Osteoblast (primary cell): ENCODE data around the gene TNFSF18. TPM values are rescaled to one million over a fixed set of nuclear protein-coding genes. Genes with fewer than 3 reads are reported as not detected.
A peak's percentile ranks its signal among the peaks of the same experiment; 100 is the strongest.

Experiments used
- DNase-seq: peaks from one replicate; pipeline ENCODE4 v3.0.0; 2011; ENCODE audit warnings: low spot score, mixed read lengths; ENCODE audit not compliant: insufficient read length; ENCODE audit errors: missing footprints
- H2AFZ ChIP-seq: 2 replicates; pipeline ENCODE4 v1.6.0; 2011; ENCODE audit warnings: mild to moderate bottlenecking, low read length
- H3K27ac ChIP-seq: 2 replicates; pipeline ENCODE4 v1.5.1; 2011; ENCODE audit warnings: mild to moderate bottlenecking, low read depth, low read length, moderate library complexity
- H3K27me3 ChIP-seq: 2 replicates; pipeline ENCODE4 v1.6.0; 2012; ENCODE audit warnings: mild to moderate bottlenecking, control low read depth, inconsistent platforms, low read length, moderate library complexity; ENCODE audit not compliant: insufficient read depth
- H3K36me3 ChIP-seq: 2 replicates; pipeline ENCODE4 v1.5.1; 2011; ENCODE audit warnings: mild to moderate bottlenecking, low read length, control low read depth, moderate library complexity; ENCODE audit not compliant: insufficient read depth
- H3K4me1 ChIP-seq: 2 replicates; pipeline ENCODE4 v1.5.1; 2011; ENCODE audit warnings: mild to moderate bottlenecking, low read length, control low read depth, moderate library complexity; ENCODE audit not compliant: insufficient read depth
- H3K4me2 ChIP-seq: 2 replicates; pipeline ENCODE4 v1.6.0; 2011; ENCODE audit warnings: mild to moderate bottlenecking, low read length; ENCODE audit not compliant: insufficient read depth
- H3K4me3 ChIP-seq: fragments of 200-600 bp; sonication (generic); 3 replicates; pipeline ENCODE4 v1.5.1; 2012; ENCODE audit warnings: mild to moderate bottlenecking, low read length, inconsistent platforms; ENCODE audit not compliant: insufficient read depth
- H3K79me2 ChIP-seq: 2 replicates; pipeline ENCODE4 v1.6.0; 2012; ENCODE audit warnings: mild to moderate bottlenecking, low read length, control low read depth, inconsistent platforms; ENCODE audit not compliant: insufficient read depth
- H3K9me3 ChIP-seq: 2 replicates; pipeline ENCODE4 v1.5.1; 2011; ENCODE audit warnings: low read depth, low read length, control low read depth
- H4K20me1 ChIP-seq: 2 replicates; pipeline ENCODE4 v1.6.0; 2012; ENCODE audit warnings: mild to moderate bottlenecking, low read length, control low read depth; ENCODE audit not compliant: insufficient read depth
- total RNA-seq: library from RNA; depleted of rRNA; stranded (reverse); fragments of >200 nt; gene quantifications from 2 replicates; pipeline ENCODE4 v1.2.3, GENCODE V29; 2012
- TF ChIP-seq, protein P1 (sequence below): IDR thresholded peaks from 2 replicates; pipeline ENCODE4 v1.5.1; 2011; ENCODE audit warnings: mild to moderate bottlenecking, low read depth, low read length, moderate library complexity; ENCODE audit errors: extremely low read depth

The TNFSF18 gene
- total RNA-seq, 1 donor = 0.36 TPM

DNA sequence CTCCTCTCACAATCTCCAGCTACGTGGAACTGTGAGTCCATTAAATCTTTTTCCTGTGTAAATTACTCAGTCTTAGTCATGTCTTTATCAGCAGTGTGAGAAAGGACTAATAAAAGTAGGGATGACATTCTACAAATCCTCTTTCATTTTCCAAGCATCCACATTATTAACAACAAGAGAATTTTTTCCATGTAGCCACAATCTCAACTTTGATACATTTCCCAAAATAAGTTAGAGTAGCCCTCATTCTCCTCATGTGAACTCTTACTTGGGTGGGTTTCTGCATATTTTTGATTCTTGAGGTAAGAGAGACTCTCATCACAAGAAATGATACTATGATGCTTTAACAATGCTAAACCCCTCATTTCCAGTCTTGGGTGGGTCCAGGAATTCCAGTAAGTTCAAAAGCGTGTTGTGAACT lies 52.8 kb downstream of the TNFSF18 start:
- no peak for DNase-seq
- Histone ChIP-seq H3K27ac (peak overlapping the region; percentile 35), H3K4me3 (no peak overlapping the region), H3K4me2 (no peak overlapping the region), H3K9me3 (no peaks in the 10 kb centered on the region), H3K27me3 (no peaks in the 10 kb centered on the region), H3K4me1 (peaks cover 12% of the 10 kb centered on the region), H3K36me3 (no peaks in the 10 kb centered on the region), H4K20me1 (no peaks in the 10 kb centered on the region), H2AFZ (no peak overlapping the region), H3K79me2 (no peaks in the 10 kb centered on the region)
- TF ChIP-seq, protein P1, sequence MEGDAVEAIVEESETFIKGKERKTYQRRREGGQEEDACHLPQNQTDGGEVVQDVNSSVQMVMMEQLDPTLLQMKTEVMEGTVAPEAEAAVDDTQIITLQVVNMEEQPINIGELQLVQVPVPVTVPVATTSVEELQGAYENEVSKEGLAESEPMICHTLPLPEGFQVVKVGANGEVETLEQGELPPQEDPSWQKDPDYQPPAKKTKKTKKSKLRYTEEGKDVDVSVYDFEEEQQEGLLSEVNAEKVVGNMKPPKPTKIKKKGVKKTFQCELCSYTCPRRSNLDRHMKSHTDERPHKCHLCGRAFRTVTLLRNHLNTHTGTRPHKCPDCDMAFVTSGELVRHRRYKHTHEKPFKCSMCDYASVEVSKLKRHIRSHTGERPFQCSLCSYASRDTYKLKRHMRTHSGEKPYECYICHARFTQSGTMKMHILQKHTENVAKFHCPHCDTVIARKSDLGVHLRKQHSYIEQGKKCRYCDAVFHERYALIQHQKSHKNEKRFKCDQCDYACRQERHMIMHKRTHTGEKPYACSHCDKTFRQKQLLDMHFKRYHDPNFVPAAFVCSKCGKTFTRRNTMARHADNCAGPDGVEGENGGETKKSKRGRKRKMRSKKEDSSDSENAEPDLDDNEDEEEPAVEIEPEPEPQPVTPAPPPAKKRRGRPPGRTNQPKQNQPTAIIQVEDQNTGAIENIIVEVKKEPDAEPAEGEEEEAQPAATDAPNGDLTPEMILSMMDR = no peak

DNA sequence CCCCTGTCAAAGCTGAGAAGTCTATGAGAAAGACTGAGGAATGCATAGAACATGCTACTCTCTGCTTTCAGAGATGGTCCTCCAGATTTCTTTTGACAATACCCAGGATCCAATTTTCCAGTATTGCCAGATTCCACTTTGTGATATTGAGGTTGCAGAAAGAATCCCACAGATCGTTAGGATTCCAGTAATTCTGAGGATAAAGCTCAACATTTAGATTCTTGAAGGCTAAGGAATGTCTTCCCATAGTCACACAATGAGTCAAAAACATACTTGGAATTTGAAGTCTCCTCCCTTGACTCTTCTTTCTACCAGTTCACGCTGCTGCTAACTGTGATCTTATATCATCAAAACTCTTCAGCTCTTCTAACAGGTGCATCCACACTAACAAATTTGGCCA lies 57.1 kb downstream of the TNFSF18 start:
- Histone ChIP-seq H2AFZ (no peak overlapping the region), H3K4me1 (peaks cover 23% of the 10 kb centered on the region), H3K79me2 (no peaks in the 10 kb centered on the region), H3K36me3 (no peaks in the 10 kb centered on the region), H3K4me2 (no peak overlapping the region), H3K9me3 (no peaks in the 10 kb centered on the region), H3K27ac (no peak overlapping the region), H3K4me3 (no peak overlapping the region), H3K27me3 (no peaks in the 10 kb centered on the region), H4K20me1 (no peaks in the 10 kb centered on the region)
- TF ChIP-seq, protein P1 = no peak
- DNase-seq = no peak

DNA sequence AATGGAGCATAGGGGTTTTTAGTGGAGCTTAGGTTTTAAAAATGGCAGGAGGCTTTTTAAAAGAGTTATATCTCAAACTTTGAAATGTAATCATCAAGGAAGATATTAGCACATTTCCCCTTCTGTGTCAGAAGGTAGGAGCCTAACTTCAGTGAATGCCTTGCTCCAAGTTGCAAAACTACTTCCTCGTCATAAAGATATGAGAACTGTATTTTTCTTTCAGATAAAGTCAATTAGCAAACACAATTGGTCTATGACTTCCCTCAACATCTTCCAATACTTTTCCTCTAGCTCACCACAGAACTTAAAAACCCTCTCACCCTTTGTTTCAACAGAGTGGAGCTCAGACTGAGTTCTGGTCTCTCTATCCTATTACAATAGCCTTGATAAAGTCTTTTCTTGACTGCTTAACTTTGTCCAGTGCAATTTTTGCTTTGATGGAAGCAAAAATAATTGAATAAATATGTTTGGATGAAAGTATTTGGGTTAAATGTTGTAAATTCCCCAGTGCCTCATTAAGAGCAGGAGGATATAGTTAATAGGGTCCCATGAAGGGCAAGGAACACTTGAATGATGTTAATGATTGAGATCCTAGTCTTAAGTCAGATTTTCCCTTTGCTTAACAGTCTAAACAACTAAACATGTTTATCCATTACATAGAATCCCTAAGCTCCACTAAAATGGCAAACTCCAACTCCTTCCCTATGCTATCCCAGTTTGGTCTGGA lies 58.9 kb downstream of the TNFSF18 start:
- TF ChIP-seq, protein P1 = no peak
- Histone ChIP-seq H3K27ac (peak overlapping the region; percentile 73), H3K4me1 (peaks cover 23% of the 10 kb centered on the region)

DNA sequence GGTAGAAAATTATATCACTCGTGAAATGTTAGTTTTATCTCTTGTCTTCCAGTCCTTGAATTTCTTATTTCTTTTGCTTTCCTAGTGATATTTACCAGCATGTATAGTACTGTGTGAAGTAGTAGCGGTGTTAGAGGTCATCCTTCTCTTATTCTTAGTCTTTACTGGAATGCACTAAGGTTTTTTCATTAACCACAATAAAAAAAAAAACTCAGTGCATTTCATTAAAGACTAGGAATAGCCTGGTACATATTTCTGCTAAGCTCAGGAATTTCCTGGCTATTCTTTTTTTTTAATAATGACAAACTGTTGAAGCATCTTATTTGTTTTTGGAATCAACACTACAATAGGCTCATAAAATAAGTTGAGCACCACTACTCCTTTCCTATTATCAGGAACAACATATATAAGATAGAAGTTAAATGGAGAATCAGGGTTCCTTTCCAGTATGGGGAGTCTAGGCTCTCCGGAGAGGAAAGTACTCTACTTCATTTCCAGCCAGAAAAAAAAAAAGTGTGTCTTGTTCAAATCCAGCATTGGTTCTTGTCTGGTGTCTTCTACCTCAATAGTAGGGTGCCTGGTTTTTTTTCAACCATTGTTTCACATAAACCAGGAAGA lies 60.0 kb downstream of the TNFSF18 start:
- H4K20me1 ChIP-seq = no peaks in the 10 kb centered on the region
- H3K4me2 ChIP-seq = no peak overlapping the region
- H3K4me1 ChIP-seq = peaks cover 23% of the 10 kb centered on the region
- peak; percentile 75 for DNase-seq
- H2AFZ ChIP-seq = peak overlapping the region; percentile 50
- no peak overlapping the region for H3K4me3 ChIP-seq
- H3K79me2 ChIP-seq = no peaks in the 10 kb centered on the region
- H3K27me3 ChIP-seq = no peaks in the 10 kb centered on the region
- TF ChIP-seq, protein P1 = no peak
- no peaks in the 10 kb centered on the region for H3K9me3 ChIP-seq
- H3K27ac ChIP-seq = peak overlapping the region; percentile 73
- no peaks in the 10 kb centered on the region for H3K36me3 ChIP-seq

More for the DNA sequence above, 58.9 kb downstream of the TNFSF18 start:
- no peak overlapping the region for H3K4me3 ChIP-seq
- H3K27me3 ChIP-seq = no peaks in the 10 kb centered on the region
- no peak for DNase-seq
- no peaks in the 10 kb centered on the region for H3K36me3 ChIP-seq
- H3K4me2 ChIP-seq = no peak overlapping the region
- H2AFZ ChIP-seq = no peak overlapping the region
- H3K79me2 ChIP-seq = no peaks in the 10 kb centered on the region
- H3K9me3 ChIP-seq = no peaks in the 10 kb centered on the region
- H4K20me1 ChIP-seq = no peaks in the 10 kb centered on the region
